ENCODE data around the gene BMPR2.

- TF ChIP-seq CTCF (conservative IDR thresholded peaks at IDR 0.05; ENCODE audit: low read depth, low read length) = no peak
- TF ChIP-seq EZH2 (IDR thresholded peaks at IDR 0.05; ENCODE audit: borderline replicate concordance, low read depth, low read length, poor library complexity, severe bottlenecking) = no peak
These were observed 103.5 kb downstream of the BMPR2 start for GRCh38 chr2:202479610-202480009.
